ENCODE results near the gene COX7A1.
"Not testable (repeated sequence)": the region's sequence is repeated elsewhere in the genome, so short reads cannot be mapped to it uniquely, and the experiment has no call there.

COX7A1 gene

DNA sequence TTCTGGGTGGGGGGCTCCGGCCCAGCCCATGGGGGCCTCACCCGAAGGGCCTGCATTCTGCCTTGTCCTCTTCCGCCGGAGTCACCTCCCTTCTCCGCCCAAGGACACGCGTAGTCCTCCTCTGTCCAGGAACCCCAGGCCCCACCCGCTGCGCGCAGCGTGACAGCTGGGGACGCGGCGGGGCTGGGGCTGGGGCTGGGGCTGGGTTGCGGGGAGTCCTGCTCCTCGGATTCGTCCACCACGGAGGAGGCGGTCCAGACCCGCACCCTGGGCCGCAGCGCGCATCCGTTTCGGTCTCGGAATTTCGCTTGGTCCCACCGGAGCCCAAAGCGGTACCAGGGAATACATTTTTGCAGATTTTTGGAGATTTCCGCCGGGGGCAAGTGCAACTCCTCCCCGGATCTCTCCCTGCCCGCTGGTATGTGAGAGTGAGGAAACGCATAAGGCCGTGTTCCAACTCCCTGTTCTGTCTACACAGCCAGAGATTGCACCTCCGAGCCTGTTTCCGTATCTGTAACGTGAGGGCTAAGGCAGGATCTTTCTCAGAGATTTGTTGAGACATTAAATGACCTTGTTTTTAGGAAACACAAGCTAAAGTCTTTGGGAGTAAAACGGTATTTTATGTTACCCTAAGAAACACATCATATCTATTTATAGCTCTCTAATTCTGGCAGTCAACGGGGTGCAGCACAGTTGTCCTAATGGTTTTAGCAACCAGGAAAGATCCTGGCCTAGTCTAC, at the start of gene COX7A1:
Gene COX7A1 (minus strand): TSS at position 96 of the 740 bp plus-strand sequence. CDS start 40 bp downstream, at position 56.
- no peak for DNase-seq (ENCODE audit: low read depth)

- no peak for DNase-seq (ENCODE audit: low read depth)
Observed at GRCh38 chr19:36201684-36202083, 49.4 kb upstream of the COX7A1 start.

DNA sequence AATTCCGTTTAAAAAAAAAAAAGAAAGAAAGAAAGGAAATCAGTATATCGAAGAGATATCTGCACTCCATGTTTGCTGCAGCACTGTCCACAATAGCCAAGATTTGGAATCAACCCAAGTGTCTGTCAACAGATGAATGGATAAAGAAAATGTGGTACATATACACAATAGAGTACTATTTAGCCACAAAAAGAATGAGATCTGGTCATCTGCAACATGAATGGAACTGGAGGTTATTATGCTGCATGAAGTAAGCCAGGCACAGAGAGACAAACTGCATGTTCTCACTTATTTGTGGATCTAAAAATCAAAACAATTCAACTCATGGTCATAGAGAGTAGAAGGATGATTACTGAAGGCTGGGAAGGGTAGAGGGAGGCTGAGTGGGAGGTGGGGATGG, 45.9 kb upstream of the COX7A1 start:
- DNase-seq (ENCODE audit: low read depth) = no peak

GRCh38 chr19:36196249-36196648, 44.0 kb upstream of the COX7A1 start:
- DNase-seq (ENCODE audit: low read depth) = no peak

DNA sequence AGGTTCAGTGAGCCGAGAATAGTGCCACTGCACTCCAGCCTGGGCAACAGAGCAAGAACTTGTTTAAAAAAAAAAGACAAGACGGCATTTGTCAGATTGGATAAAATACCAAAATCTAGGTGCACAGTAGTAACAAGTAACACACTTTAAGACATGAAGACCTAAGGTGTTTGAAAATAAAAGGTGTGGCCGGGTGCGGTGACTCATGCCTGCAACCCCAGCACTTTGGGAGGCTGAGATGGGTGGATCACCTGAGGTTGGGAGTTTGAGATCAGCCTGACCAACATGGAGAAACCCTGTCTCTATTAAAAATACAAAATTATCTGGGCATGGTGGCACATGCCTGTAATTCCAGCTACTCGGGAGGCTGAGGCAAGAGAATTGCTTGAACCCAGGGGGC, 34.5 kb upstream of the COX7A1 start:
- not testable (repeated sequence) for DNase-seq (ENCODE audit: low read depth)

- DNase-seq (ENCODE audit: low read depth) = no peak
Observed at GRCh38 chr19:36183245-36183628, 31.0 kb upstream of the COX7A1 start.

DNA sequence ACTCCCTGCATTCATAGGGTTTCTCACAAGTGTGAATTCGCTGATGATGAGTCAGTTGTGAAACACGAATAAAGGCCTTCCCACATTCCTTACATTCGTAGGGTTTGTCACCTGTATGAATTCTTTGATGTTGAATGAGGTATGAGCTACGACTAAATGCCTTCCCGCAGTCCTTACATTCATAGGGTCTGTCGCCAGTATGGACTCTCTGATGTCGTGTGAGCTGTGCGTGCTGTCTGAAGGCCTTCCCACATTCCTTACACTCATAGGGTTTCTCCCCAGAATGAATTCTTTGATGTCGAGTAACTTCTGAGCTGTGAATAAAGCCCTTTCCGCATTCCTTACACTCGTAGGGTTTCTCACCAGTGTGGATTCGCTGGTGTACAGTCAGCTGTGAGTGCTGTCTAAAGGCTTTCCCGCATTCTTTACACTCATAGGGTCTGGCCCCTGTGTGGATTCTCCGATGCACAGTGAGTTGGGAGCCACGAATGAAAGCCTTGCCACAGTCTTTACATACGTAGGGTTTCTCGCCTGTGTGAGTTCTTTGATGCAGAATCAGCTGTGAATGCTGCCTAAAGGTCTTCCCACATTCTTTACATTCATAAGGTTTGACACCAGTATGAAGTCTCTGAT, 30.5 kb upstream of the COX7A1 start:
- no peak for DNase-seq (ENCODE audit: low read depth)

- not testable (repeated sequence) for DNase-seq (ENCODE audit: low read depth)
Observed at GRCh38 chr19:36179077-36179476, 26.8 kb upstream of the COX7A1 start.

- DNase-seq (ENCODE audit: low read depth) = not testable (repeated sequence)
Observed at GRCh38 chr19:36173846-36174245, 21.6 kb upstream of the COX7A1 start.

GRCh38 chr19:36172852-36173251, 20.6 kb upstream of the COX7A1 start:
- DNase-seq (ENCODE audit: low read depth) = no peak

- DNase-seq (ENCODE audit: low read depth) = no peak
Observed at GRCh38 chr19:36169084-36169760, 17.0 kb upstream of the COX7A1 start.

DNA sequence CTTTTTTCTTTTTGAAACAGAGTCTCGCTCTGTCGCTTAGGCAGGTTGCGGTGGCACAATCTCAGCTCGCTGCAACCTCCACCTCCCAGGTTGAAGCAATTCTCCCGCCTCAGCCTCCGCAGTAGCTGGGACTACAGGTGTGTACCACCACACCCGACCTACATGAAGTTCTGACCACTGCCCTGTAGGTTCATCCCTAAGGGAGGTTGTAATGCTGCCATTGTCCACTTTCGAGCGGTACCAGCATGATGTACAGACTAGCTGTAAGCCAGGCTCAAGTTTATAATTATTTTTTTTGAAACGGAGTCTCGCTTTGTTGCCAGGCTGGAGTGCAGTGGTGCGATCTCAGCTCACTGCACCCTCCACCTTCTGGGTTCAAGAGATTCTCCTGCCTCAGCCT, 11.6 kb upstream of the COX7A1 start:
- no peak for DNase-seq (ENCODE audit: low read depth)

GRCh38 chr19:36160821-36161596, 8.8 kb upstream of the COX7A1 start:
- no peak for DNase-seq (ENCODE audit: low read depth)

DNA sequence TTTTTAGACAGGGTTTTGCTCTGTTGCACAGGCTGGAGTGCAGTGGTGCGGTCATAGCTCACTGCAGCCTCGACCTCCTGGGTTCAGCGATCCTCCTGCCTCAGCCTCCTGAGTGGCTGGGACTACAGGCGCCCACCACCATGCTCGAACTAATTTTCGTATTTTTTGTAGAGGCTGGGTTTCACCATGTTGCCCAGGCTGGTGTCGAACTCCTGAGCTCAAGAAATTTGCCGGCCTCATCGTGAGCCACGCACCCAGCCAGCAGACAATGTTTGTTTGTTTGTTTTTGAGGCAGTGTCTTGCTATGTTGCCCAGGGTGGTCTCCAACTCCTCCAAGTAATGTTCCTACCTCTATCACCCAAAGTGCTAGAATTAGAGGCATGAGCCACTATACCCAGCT, 879 bp upstream of the COX7A1 start:
- DNase-seq (ENCODE audit: low read depth) = no peak

DNA sequence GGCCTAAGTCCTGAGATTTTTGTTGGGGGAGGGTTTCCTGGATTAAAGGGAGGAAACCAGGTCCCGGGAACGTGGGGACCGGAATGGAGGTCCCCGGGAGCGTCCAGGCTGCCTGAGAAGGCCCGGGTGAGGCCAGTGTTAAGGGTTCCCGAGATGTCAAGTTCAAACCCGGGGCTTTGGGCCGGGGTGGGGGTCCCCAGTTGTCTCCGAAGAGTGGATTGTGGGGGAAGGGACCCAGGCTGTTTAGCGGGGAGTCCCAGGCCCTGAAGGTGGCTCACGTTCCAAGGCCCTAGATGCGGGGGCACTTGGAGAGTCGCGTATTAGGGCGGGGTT, 262 bp downstream of the COX7A1 start:
- no peak for DNase-seq (ENCODE audit: low read depth)

DNA sequence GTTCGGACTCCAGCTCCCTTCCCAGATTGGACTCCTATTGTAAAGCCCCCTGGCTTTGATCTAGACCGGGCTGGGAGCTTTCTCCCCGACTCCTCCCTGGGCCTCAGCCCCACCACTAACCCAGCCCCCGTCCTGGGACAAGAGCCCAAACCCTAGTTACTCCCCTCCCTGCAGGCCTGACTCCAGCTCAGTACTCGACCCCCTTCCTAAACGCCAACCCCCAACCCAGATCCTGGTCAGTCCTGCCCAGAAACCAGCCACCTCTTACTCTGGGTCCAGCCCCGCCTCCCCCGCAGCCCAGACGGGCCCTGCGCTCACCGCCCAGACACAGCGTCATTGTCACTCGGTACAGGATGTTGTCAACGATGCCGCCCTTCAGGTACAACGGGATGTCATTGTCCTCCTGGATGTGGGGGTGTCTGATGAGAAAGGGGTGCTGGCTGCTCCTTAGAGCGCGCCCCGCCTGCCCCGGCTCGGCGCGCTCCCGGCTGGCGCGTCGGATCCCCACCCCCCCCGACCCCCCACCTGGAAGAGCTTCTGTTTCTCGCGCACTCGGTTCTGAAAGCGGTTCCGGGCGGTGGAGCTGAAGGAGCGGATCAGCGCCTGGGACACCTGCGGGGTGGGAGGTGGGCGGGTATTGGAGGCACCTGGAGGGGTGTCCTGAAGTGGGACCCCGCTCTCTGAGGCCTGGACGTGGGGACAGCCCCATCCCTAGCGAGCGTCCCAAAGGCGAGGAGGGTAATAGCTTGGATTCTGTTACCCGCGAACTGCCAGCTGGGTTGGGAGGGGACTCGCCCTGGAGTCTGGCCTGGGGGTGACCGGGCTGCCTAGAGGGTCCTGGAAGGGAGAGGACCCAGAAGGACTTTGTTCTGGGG, 866 bp downstream of the COX7A1 start:
- no peak for DNase-seq (ENCODE audit: low read depth)

GRCh38 chr19:36150586-36150985, 1.7 kb downstream of the COX7A1 start:
- DNase-seq (ENCODE audit: low read depth) = no peak

GRCh38 chr19:36149673-36150406, 2.4 kb downstream of the COX7A1 start:
- DNase-seq (ENCODE audit: low read depth) = no peak

GRCh38 chr19:36144624-36145023, 7.6 kb downstream of the COX7A1 start:
- no peak for DNase-seq (ENCODE audit: low read depth)

- DNase-seq (ENCODE audit: low read depth) = no peak
Observed at GRCh38 chr19:36142496-36142895, 9.8 kb downstream of the COX7A1 start.

DNA sequence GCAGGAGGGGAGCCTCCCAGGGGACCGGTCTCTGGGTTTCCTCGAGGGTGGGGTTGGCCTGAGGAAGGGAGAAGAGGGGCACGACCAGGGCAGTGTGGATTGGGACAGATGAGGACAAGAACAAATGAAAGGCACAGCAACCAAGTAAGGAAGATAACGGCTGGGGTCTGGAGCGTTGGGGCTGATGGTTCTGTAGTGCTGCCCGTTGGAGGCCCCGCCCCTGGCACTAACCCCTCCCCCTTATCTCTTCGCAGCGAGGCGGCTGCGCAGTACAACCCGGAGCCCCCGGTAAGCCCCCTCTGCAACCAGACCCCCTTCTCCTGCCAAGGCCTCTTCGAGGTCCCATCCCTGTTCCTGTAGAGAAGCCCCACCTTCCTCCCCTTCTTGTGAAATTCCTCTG, 10.2 kb downstream of the COX7A1 start:
- no peak for DNase-seq (ENCODE audit: low read depth)
